Breast epithelium (tissue), 3 donors: Measurements from ENCODE around the gene TMEM187.

Experiments
- POLR2A ChIP-seq: fragments of 450-650 bp; IDR thresholded peaks from one replicate; pipeline ENCODE4 v1.6.1; 2016; ENCODE audit warnings: antibody characterized with exemption, mild to moderate bottlenecking, moderate library complexity
- POLR2AphosphoS5 ChIP-seq, 3 donors: sonication (generic); formaldehyde crosslinking; IDR thresholded peaks; one replicate each; pipeline ENCODE4 v1.6.1; 2017; ENCODE audit warnings: antibody characterized with exemption in 3 of 3
- TF ChIP-seq, protein P1 (sequence below), 3 donors: fragments of 450-650 bp; IDR thresholded peaks; one replicate each; pipeline ENCODE4 v1.5.1; 2016 to 2017; ENCODE audit warnings: antibody characterized with exemption in 3 of 3, mild to moderate bottlenecking in 3 of 3, moderate library complexity in 3 of 3

DNA sequence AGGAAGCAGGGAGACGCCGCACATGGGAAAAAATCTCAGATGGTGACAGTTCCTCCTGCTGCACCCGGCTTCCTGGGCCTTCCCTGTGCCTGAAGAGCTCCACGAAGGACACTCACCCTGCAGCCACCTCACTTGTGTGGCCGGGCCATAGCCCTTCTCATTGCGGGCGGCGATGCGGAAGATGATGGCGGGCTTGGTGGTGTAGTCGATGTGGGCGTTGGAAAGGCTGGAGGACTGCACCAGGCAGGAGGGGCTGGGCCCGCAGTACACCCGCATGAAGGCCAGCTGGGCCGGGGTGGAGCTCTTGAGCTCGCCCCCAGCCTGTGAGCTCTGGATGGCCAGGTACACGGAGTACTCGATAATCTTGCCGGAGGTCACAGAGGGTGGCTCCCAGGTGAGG, 22.4 kb upstream of the TMEM187 start:
- TF ChIP-seq, protein P1, sequence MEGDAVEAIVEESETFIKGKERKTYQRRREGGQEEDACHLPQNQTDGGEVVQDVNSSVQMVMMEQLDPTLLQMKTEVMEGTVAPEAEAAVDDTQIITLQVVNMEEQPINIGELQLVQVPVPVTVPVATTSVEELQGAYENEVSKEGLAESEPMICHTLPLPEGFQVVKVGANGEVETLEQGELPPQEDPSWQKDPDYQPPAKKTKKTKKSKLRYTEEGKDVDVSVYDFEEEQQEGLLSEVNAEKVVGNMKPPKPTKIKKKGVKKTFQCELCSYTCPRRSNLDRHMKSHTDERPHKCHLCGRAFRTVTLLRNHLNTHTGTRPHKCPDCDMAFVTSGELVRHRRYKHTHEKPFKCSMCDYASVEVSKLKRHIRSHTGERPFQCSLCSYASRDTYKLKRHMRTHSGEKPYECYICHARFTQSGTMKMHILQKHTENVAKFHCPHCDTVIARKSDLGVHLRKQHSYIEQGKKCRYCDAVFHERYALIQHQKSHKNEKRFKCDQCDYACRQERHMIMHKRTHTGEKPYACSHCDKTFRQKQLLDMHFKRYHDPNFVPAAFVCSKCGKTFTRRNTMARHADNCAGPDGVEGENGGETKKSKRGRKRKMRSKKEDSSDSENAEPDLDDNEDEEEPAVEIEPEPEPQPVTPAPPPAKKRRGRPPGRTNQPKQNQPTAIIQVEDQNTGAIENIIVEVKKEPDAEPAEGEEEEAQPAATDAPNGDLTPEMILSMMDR (IDR thresholded peaks at IDR 0.05): no peak
- TF ChIP-seq POLR2A (no peak), POLR2AphosphoS5 (IDR thresholded peaks at IDR 0.05) (no peak)
